PC-3 (cell line): ENCODE results near the gene ACBD3.

Source experiments
- CTCF ChIP-seq: fragments of 300-600 bp; sonication (generic); conservative IDR thresholded peaks from 2 replicates; pipeline ENCODE4 v1.5.1; 2017; ENCODE audit warnings: antibody characterized with exemption, low read depth, mild to moderate bottlenecking, low read length
- EZH2 ChIP-seq: fragments of 300-600 bp; sonication (generic); IDR thresholded peaks from one replicate; pipeline ENCODE4 v1.6.1; 2017; ENCODE audit warnings: antibody characterized with exemption, mild to moderate bottlenecking, low read length; ENCODE audit not compliant: unreplicated experiment
- EZH2phosphoT487 ChIP-seq: fragments of 300-600 bp; sonication (generic); IDR thresholded peaks from 2 replicates; pipeline ENCODE4 v1.6.1; 2018; ENCODE audit warnings: mild to moderate bottlenecking, antibody characterized with exemption, low read length, borderline replicate concordance

GRCh38 chr1:226172589-226172988 lies 14.0 kb downstream of the ACBD3 start:
- TF ChIP-seq CTCF (no peak), EZH2 (no peak), EZH2phosphoT487 (no peak)
